IMR-90 (cell line): ENCODE data around the gene TCIRG1. TPM values are rescaled to one million over a fixed set of nuclear protein-coding genes. Genes with fewer than 3 reads are reported as not detected.

ENCODE experiments used
- ATAC-seq: fragments of 200-7000 bp; cut with Tn5 transposase; 2 replicates; pipeline ENCODE4 v1.9.1; 2020; ENCODE audit warnings: low read depth, mild to moderate bottlenecking, moderate library complexity
- BruUV-seq: library from RNA; stranded (reverse); fragments of 400-500 nt; replicated peaks from 2 replicates; lab custom pipeline; 2021; lab: Mats Ljungman, UMichigan
- CTCF ChIA-PET: fragments of 300-600 bp; formaldehyde crosslinking; extraction: SDS; loops from one replicate; lab custom pipeline; 2021; ENCODE audit warnings: antibody characterized with exemption; lab: Yijun Ruan, JAX
- POLR2A ChIA-PET: fragments of 300-600 bp; sonication (Branson Sonifier 250); formaldehyde crosslinking; loops from one replicate; lab custom pipeline; 2022; ENCODE audit warnings: antibody characterized with exemption; ENCODE audit not compliant: unreplicated experiment; lab: Charles Lee
- DNase-seq: peaks from one replicate; pipeline ENCODE4 v3.0.0; 2013
- H2AFZ ChIP-seq: replicated peaks from 2 replicates; pipeline ENCODE3; 2013; ENCODE audit warnings: low read length, mild to moderate bottlenecking; ENCODE audit not compliant: poor library complexity
- H2AK5ac ChIP-seq: 2 replicates; pipeline ENCODE4 v1.6.1; 2013; ENCODE audit warnings: low read depth, low read length, inconsistent platforms
- H2AK9ac ChIP-seq: replicated peaks from 2 replicates; pipeline ENCODE3; 2013; ENCODE audit warnings: mild to moderate bottlenecking, low read depth, low read length, moderate library complexity; ENCODE audit not compliant: poor library complexity
- H2BK120ac ChIP-seq: 2 replicates; pipeline ENCODE4 v1.6.1; 2013; ENCODE audit warnings: low read depth, low read length, inconsistent platforms
- H2BK15ac ChIP-seq: 3 replicates; pipeline ENCODE4 v1.6.1; 2013; ENCODE audit warnings: low read depth, low read length, inconsistent platforms
- H2BK20ac ChIP-seq: 2 replicates; pipeline ENCODE4 v1.6.1; 2013; ENCODE audit warnings: low read depth, mild to moderate bottlenecking, inconsistent platforms, low read length, moderate library complexity
- H2BK5ac ChIP-seq: 2 replicates; pipeline ENCODE4 v1.6.1; 2013; ENCODE audit warnings: mild to moderate bottlenecking, low read depth, low read length, inconsistent platforms; ENCODE audit not compliant: poor library complexity, severe bottlenecking
- H3K14ac ChIP-seq: replicated peaks from 2 replicates; pipeline ENCODE4 v1.6.1; 2013; ENCODE audit warnings: low read depth, low read length, inconsistent platforms
- H3K18ac ChIP-seq: 2 replicates; pipeline ENCODE4 v1.6.1; 2013; ENCODE audit warnings: low read depth, low read length, control low read depth
- H3K23ac ChIP-seq: 2 replicates; pipeline ENCODE4 v1.6.1; 2013; ENCODE audit warnings: low read depth, low read length, inconsistent platforms
- H3K27ac ChIP-seq: 2 replicates; pipeline ENCODE4 v1.5.1; 2013; ENCODE audit warnings: mild to moderate bottlenecking, control low read depth, low read length; ENCODE audit not compliant: insufficient read depth
- H3K27me3 ChIP-seq: 2 replicates; pipeline ENCODE4 v1.6.1; 2013; ENCODE audit warnings: low read length; ENCODE audit not compliant: control insufficient read depth, insufficient read depth
- H3K36me3 ChIP-seq: 2 replicates; pipeline ENCODE4 v1.6.1; 2013; ENCODE audit warnings: low read length, mixed read lengths; ENCODE audit not compliant: control insufficient read depth, insufficient read depth
- H3K4ac ChIP-seq: 2 replicates; pipeline ENCODE4 v1.6.1; 2013; ENCODE audit warnings: low read depth, low read length, inconsistent platforms
- H3K4me1 ChIP-seq: 2 replicates; pipeline ENCODE4 v1.6.1; 2013; ENCODE audit warnings: low read length, mixed read lengths; ENCODE audit not compliant: control insufficient read depth, insufficient read depth
- H3K4me2 ChIP-seq: 2 replicates; pipeline ENCODE4 v1.6.1; 2013; ENCODE audit warnings: low read depth, mild to moderate bottlenecking, control low read depth, low read length, moderate library complexity
- H3K4me3 ChIP-seq: 2 replicates; pipeline ENCODE4 v1.5.1; 2013; ENCODE audit warnings: low read depth, mild to moderate bottlenecking, control low read depth, low read length, moderate library complexity; ENCODE audit not compliant: insufficient read depth
- H3K56ac ChIP-seq: 2 replicates; pipeline ENCODE4 v1.6.1; 2013; ENCODE audit warnings: low read length, inconsistent platforms; ENCODE audit not compliant: insufficient read depth; ENCODE audit errors: extremely low read depth
- H3K79me1 ChIP-seq, 2 experiments: 2 replicates each; pipeline ENCODE4 v1.6.1; 2013; ENCODE audit warnings: low read length in 2 of 2, inconsistent platforms in 1 of 2, low read depth in 1 of 2
- H3K9ac ChIP-seq: 2 replicates; pipeline ENCODE4 v1.6.1; 2013; ENCODE audit warnings: low read depth, low read length, control low read depth
- H3K9me1 ChIP-seq: 2 replicates; pipeline ENCODE4 v1.6.1; 2013; ENCODE audit warnings: low read length, inconsistent platforms; ENCODE audit not compliant: insufficient read depth
- H3K9me3 ChIP-seq: 2 replicates; pipeline ENCODE4 v1.6.1; 2013; ENCODE audit warnings: low read length; ENCODE audit not compliant: control insufficient read depth, insufficient read depth
- H4K20me1 ChIP-seq: 2 replicates; pipeline ENCODE4 v1.6.1; 2013; ENCODE audit warnings: low read length, inconsistent platforms; ENCODE audit not compliant: insufficient read depth
- H4K5ac ChIP-seq: 2 replicates; pipeline ENCODE4 v1.6.1; 2013; ENCODE audit warnings: mild to moderate bottlenecking, low read depth, low read length, control low read depth
- H4K8ac ChIP-seq, 2 experiments: 2 replicates each; pipeline ENCODE4 v1.6.1; 2013; ENCODE audit warnings: low read depth in 2 of 2, low read length in 2 of 2, control low read depth in 1 of 2, inconsistent platforms in 1 of 2
- H4K91ac ChIP-seq: 2 replicates; pipeline ENCODE4 v1.6.1; 2013; ENCODE audit warnings: low read depth, low read length, inconsistent platforms; ENCODE audit not compliant: insufficient read depth
- MAFK ChIP-seq: IDR thresholded peaks from 2 replicates; pipeline ENCODE4 v1.6.1; 2012; ENCODE audit warnings: low read depth, low read length, improper control_type of control experiment
- MAZ ChIP-seq: IDR thresholded peaks from 2 replicates; pipeline ENCODE4 v1.6.1; 2012; ENCODE audit warnings: low read depth, mild to moderate bottlenecking, low read length, improper control_type of control experiment, moderate library complexity, borderline replicate concordance
- MXI1 ChIP-seq: IDR thresholded peaks from 2 replicates; pipeline ENCODE4 v1.6.1; 2012; ENCODE audit warnings: low read depth, mild to moderate bottlenecking, low read length, moderate library complexity, borderline replicate concordance
- NFE2L2 ChIP-seq: fragments of 150-350 bp; IDR thresholded peaks from 2 replicates; pipeline ENCODE4 v1.6.1; 2016; ENCODE audit warnings: low read depth, mild to moderate bottlenecking, low read length
- RCOR1 ChIP-seq: IDR thresholded peaks from 2 replicates; pipeline ENCODE4 v1.6.1; 2012; ENCODE audit warnings: mild to moderate bottlenecking, low read length, improper control_type of control experiment; ENCODE audit not compliant: insufficient replicate concordance
- RFX5 ChIP-seq: IDR thresholded peaks from 2 replicates; pipeline ENCODE4 v1.8.0; 2012; ENCODE audit warnings: low read depth, mild to moderate bottlenecking, low read length, moderate library complexity
- WGBS, 2 experiments: methylation state at CpG; one replicate each; pipeline versions ENCODE4 v1.1.5 to v1.1.7; 2013; ENCODE audit warnings: missing lambda C conversion rate in 2 of 2; ENCODE audit not compliant: insufficient read length in 1 of 2; ENCODE audit errors: extremely low coverage in 2 of 2; 5-methylcytosine and 5-hydroxymethylcytosine counted together
- dilution Hi-C: fragments of 300-500 bp; cut with HindIII; formaldehyde crosslinking; loops from one replicate; pipeline ENCODE4 v1.14.3; 2018; ENCODE audit warnings: low sequenced_read_pairs; ENCODE audit not compliant: unreplicated experiment
- in situ Hi-C: fragments of 300-500 bp; cut with MboI; formaldehyde crosslinking; loops from 3 replicates; pipeline ENCODE4 v1.14.3; 2019; ENCODE audit warnings: low sequenced_read_pairs, inconsistent platforms, mixed read lengths
- intact Hi-C: fragments of 100-400 bp; cut with micrococcal nuclease; formaldehyde crosslinking; loops from 2 replicates; pipeline ENCODE4 v1.10.0; 2022
- polyA plus RNA-seq, 3 experiments: library from polyadenylated mRNA; depleted of rRNA; stranded (reverse); fragments of >200 nt; gene quantifications; 2 replicates each; pipeline ENCODE4 v1.2.3, GENCODE V29; 2012; ENCODE audit warnings: low replicate concordance in 1 of 3
- total RNA-seq: library from RNA; depleted of rRNA; stranded (reverse); fragments of >200 nt; gene quantifications from 2 replicates; pipeline ENCODE4 v1.2.3, GENCODE V29; 2012
- TF ChIP-seq, protein P1 (sequence below): fragments of 150-350 bp; IDR thresholded peaks from 2 replicates; pipeline ENCODE4 v1.6.1; 2016; ENCODE audit warnings: low read depth, mild to moderate bottlenecking, low read length, moderate library complexity, borderline replicate concordance
- TF ChIP-seq, protein P2 (sequence below): conservative IDR thresholded peaks from 2 replicates; pipeline ENCODE4 v1.5.1; 2012; ENCODE audit warnings: mild to moderate bottlenecking, low read depth, low read length, improper control_type of control experiment

TCIRG1 gene
- total and polyA plus RNA-seq, 2 of the 4 experiments (the other 2 are of a cell fraction): 25.3 to 117 TPM

DNA sequence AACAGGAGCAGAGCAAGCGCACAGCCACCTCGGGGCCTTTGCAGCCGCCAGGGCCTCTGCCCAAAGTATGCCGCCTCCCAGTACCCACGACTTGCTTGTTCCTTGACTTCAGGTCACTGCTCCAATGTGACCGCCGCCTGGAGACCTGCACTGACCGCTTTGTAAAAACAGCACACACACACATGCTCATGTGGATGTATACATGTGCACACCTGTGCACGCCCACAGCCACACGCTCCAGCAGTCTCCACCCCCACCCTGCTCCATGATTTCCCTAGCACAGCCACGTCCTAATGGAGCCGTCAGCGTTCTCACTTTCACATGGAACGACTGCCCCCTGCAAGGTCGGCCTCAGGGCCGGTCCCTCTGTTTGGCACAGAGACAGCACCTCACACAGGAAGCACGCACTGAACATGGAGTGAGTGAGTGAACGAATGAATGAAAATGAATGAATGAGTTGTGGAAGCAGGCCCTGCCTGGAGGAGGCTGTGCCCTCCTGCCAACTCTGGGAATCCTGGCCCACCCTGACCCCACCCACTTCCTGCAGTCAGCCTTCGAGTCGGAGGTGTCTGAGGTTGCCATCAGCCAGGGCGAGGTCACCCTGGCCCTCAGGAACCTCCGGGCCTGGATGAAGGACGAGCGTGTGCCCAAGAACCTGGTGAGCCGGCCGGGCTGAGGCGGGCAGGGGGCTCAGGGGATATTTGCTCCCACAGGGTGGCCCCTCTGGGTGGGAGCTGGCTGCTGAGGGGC is 20.7 kb upstream of the TCIRG1 start:
- dilution Hi-C loops (no loop called here), in situ Hi-C loops (no loop called here), intact Hi-C loops (no loop called here)
- Histone ChIP-seq H3K4ac (no peak overlapping the region; the same call in 1 of the 2 replicates), H3K4me1 (peaks cover 23% of the 10 kb centered on the region), H3K79me1 (peaks cover 10 to 17% of the 10 kb centered on the region in 2 experiments; a peak in 3 of 4 replicates), H3K9me1 (peaks cover 13% of the 10 kb centered on the region), H3K9me3 (no peaks in the 10 kb centered on the region), H2AK5ac (no peak overlapping the region; the same call in 1 of the 2 replicates), H3K27ac (no peak overlapping the region), H3K9ac (no peak overlapping the region), H3K4me3 (no peak overlapping the region), H4K5ac (no peak overlapping the region), H2AFZ (no peak overlapping the region), H2BK120ac (no peak overlapping the region), H4K8ac (no peak overlapping the region; a peak in 1 of 4 replicates), H2BK20ac (no peak overlapping the region), H3K27me3 (no peaks in the 10 kb centered on the region), H3K36me3 (peaks cover 10% of the 10 kb centered on the region; the same call in 1 of the 2 replicates), H3K56ac (no peak overlapping the region), H3K23ac (no peak overlapping the region), H4K91ac (no peak overlapping the region), H3K14ac (no peak overlapping the region), H4K20me1 (no peaks in the 10 kb centered on the region), H2BK15ac (no peak overlapping the region), H3K4me2 (no peak overlapping the region), H3K18ac (no peak overlapping the region), H2AK9ac (peak overlapping the region; percentile 45), H2BK5ac (no peak overlapping the region)
- POLR2A ChIA-PET: no interaction called here
- no peak for DNase-seq
- WGBS, 2 experiments: 82% methylated on average over 11 of the region's 27 CpGs; no CpG with 5 or more reads in 1 of the 2 experiments
- TF ChIP-seq, protein P1, sequence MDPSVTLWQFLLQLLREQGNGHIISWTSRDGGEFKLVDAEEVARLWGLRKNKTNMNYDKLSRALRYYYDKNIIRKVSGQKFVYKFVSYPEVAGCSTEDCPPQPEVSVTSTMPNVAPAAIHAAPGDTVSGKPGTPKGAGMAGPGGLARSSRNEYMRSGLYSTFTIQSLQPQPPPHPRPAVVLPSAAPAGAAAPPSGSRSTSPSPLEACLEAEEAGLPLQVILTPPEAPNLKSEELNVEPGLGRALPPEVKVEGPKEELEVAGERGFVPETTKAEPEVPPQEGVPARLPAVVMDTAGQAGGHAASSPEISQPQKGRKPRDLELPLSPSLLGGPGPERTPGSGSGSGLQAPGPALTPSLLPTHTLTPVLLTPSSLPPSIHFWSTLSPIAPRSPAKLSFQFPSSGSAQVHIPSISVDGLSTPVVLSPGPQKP: no peak
- no peak for TF ChIP-seq RFX5
- TF ChIP-seq MXI1: no peak
- no peak for TF ChIP-seq MAZ
- no peak for TF ChIP-seq MAFK
- no peak for TF ChIP-seq RCOR1
- TF ChIP-seq NFE2L2: no peak
- TF ChIP-seq, protein P2, sequence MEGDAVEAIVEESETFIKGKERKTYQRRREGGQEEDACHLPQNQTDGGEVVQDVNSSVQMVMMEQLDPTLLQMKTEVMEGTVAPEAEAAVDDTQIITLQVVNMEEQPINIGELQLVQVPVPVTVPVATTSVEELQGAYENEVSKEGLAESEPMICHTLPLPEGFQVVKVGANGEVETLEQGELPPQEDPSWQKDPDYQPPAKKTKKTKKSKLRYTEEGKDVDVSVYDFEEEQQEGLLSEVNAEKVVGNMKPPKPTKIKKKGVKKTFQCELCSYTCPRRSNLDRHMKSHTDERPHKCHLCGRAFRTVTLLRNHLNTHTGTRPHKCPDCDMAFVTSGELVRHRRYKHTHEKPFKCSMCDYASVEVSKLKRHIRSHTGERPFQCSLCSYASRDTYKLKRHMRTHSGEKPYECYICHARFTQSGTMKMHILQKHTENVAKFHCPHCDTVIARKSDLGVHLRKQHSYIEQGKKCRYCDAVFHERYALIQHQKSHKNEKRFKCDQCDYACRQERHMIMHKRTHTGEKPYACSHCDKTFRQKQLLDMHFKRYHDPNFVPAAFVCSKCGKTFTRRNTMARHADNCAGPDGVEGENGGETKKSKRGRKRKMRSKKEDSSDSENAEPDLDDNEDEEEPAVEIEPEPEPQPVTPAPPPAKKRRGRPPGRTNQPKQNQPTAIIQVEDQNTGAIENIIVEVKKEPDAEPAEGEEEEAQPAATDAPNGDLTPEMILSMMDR: no peak
- CTCF ChIA-PET: no interaction called here
- no TSS peak for BruUV-seq
- no peak for ATAC-seq
